Stimulated activated CD4-positive, alpha-beta T cell treated with anti-CD3 and anti-CD28 coated beads, Interleukin-4, amount 100 ng/mL, for 4 hours (primary cell): Measurements from ENCODE around the gene KCNE3.
"Not testable (repeated sequence)": the region's sequence is repeated elsewhere in the genome, so short reads cannot be mapped to it uniquely, and the experiment has no call there.

Experiments
- DNase-seq, 2 experiments: peaks; one replicate each; pipeline ENCODE4 v3.0.0-alpha.2; 2020

Gene KCNE3

DNA sequence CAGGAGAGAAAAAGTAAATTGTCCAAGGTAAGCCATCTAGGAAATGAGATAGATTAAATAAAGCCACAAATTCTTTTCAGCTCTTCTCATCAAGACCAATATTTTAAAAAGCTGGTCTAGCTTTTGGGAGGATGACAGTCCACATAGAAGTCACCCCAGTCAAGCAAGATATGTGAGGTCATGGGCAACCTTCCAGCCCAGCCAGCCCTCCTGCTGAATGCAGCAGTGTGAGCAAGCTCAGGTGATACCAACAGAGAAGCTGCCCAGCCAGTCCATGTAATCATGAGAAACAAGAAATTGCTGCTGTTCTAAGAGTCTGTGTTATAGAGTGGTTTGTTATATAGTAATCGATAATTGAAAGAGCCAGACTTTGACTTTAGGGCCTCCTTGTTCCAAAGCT lies 28.7 kb downstream of the KCNE3 start:
- DNase-seq: no peak

DNA sequence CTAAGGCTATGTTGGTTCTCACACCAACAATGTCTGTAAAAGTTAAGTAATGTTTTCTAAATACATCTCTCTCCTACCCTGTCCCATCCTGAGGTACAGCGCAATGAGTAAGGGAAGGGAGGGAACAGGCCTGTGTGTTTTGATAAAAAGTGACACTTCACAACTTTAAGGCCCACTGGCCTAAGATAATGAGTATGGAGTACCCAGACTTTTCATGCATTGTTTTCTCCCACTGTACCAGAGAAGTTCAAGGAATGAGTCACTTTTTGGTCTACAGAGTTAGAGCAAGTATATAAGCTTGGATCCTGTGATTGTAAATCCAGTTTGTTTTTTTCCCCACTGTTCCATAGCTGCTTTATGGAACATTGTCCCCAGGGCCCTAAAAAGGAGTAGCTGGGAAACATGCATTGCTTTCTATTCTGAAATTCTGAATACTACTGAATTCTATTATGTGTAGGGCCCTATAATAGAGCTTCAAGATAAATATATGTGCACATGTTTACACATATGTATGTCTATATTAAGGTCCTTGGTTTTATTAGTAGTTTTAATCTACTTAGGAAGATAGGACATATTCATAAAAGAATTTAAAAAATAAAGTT lies 29.8 kb downstream of the KCNE3 start:
- DNase-seq: no peak

DNA sequence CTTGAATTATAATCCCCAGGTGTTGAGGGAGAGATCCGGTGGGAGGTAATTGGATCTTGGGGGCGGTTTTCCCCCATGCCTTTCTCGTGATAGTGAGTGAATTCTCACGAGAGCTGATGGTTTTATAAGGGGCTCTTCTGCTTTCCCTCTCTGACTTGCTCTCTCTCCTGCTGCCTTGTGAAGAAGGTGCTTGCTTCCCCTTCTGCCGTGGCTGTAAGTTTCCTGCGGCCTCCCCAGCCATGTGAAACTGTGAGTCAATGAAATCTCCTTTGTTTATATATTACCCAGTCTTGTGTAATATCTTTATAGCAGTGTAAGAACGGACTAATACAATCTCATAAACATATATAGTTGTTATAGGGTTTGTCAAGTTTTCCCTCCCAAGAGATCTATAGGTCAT lies 32.8 kb downstream of the KCNE3 start:
- DNase-seq: no peak

DNA sequence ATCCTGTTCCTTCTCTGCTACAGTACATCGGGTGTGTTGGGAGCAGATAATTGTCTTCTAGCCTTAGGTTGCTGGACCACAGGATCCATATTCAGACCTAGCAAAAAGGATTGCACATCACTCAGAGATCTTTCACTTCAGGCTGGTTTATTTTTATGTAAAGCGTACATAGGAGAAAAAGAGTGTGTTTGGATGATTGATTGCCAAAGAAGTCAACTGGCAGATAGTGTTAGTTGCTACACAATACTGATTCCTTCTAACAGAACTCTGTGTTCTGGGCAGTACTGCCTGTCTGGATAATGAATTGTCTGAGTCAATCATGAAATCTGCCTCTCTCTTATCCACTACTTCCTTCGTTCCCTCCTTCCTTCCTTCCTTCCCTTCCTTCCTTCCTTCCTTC lies 38.1 kb downstream of the KCNE3 start:
- no peak for DNase-seq

DNA sequence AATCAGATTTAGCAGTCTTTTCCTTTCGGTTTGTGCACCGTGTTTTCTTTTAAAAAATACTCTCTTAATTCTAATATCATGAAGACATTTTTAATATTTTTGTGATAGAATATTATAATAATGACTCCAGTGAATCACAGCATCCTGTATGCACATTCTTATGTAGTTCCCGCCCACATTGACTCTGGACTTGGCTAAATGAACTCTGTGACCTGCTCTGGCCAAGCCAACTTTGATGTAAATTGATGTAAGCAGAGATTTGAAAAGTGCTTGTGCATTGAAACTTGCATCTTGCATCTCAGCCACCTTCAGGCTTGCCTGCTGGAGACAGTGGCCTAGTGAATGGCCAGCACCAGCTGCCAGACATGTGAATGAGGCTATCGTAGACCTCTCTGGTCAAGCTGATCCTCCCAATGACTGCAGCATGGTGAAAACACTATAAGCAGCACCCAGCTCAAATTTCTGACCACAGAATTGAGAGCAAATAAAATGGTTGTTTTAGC lies 39.9 kb downstream of the KCNE3 start:
- DNase-seq: no peak

DNA sequence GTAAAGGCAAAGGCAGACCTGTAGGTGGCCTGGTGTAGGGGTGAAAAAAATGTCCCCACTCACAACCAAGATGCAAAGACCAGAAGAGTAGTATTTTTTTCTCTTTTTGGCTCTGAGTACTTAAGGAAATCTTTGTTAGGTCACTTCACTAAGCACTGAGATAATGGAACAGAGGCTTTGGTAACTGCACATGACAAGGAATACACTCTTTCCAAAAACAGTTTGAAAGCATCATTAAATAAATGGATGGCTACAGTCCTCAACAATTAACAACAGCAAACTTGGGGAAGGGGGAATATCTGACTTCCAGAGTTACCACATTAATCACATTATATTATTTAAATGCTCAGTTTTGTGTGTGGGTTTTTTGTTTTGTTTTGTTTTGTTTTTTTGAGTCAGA lies 42.2 kb downstream of the KCNE3 start:
- no peak for DNase-seq

DNA sequence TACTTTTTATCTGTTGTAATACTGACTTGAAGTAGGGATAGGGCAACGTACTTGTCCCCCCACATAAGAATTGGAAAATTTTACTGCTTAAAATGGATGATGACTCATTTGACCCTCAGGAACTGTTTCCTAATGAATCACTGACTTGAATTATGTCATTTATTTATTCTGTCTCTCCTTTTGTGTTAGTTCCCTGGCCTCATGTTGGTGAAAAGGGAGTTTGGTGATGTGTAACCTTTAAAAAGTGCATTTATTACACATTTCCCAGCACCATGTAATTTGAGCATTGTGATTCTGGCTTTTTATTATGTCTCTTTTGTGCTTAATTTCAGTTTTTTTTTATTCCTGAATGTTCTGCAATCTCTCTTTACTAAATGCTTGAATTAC lies 48.8 kb downstream of the KCNE3 start:
- no peak for DNase-seq

DNA sequence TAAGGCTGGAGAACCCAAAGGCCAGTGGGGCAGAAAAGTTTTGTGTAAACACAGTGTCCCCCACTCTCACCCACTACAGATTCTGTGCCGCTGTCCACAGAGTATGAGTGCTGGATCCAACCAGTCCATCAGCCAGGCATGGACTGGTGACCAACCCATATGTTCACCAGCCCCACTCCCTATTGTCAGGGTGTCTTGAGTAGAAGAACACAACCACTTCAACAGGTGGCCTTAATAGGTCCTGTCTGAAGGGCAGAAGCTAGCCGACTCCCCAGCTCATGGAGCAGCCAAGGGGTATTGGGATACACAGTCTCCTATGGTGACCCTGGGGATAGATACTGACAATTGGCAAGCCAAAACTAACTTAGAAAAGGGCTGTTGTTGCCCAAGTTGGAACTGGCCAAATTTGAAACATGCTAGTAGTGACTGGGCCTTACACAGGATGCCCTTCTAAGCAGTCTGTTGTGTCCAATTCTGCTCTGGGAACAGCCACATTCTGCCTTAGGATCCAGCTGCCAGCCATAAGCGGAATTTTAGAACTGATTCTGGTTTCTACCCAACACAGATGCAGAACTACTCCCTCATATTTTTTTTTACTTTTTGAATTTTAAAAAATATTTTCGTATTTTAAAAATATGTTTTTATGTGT lies 49.4 kb downstream of the KCNE3 start:
- DNase-seq: no peak

DNA sequence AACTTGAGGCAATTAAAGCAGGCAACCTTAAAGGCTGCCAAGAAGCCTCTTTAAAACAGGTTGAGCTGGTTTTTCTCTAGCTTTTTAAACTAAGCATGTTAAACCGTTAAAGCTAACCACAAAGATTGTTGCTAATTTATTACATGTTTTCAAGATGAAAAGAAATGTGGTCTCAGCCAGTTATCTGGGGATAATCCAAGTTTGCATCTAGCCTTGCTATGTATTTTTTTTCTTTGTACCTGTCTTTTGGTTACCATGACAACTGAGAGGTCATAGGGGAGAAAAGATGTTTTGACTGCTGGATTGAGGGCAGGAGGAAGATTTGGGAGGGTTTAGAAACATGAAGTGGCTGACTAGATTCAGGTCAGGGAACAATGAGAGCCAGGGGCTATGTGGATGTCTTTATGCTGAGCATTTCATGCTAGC lies 50.0 kb downstream of the KCNE3 start:
- no peak for DNase-seq

DNA sequence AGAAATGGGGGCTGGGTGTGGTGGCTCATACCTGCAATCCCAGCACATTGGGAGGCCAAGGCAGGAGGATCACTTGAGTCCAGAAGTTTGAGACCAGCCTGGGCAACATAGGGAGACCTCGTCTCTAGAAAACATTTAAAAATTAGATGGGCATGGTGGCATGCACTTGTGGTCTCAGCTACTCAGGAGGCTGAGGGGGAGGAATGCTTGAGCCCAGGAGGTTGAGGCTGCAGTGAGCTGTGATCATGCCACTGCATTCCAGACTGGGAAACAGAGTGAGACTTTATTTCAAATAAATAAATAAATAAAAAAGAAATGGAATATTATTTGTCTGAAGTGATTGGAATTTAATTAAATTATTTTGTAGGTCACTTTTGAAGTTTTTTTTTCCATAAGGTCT lies 50.4 kb downstream of the KCNE3 start:
- not testable (repeated sequence) for DNase-seq

DNA sequence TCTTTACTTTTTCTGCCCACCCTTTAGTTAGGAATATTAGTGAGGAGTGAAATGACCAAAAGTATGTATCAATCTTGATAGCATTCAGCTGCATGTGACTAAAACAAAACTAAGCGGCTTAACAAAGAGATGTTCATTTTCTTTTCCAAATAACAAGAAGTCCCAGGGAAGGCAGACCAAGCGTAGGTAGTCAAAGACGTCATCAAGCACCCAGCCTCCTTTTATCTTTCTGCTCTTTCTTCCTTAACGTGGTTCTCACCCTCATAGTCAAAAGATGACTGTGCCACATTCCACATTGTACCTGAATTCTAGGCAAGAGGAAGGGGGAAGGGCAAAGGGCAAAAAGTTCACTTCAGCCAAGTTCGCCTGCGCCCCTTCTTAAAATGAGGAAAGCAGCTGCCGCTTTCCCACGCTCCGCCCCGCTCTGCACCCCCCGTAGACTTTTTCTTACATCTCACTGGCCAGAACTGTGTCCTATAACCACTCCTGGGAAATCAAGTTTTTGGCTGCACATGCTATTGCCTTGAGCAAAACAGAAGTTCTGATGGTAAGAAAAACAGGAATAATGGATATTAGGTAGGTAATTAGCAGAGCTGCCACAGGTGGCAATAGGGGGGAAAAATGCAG lies 54.5 kb downstream of the KCNE3 start:
- no peak for DNase-seq

DNA sequence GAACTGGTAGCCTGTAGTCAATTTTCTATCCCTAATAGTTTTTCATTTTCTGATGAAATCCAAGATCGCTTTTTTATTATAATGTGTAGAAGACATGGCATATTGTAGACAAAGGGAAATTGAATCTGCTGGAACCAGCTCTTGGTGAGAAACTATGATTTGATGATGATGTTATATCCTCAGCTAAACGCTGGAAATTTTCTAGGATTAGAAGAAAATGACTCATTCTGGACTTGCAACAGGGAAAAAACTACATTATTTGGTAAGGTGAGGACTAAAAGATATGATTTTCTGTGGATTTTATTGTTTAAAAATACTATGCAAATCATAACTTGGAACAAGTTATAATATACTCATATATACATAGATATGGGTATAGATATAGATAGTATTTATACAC lies 55.0 kb downstream of the KCNE3 start:
- DNase-seq: no peak

DNA sequence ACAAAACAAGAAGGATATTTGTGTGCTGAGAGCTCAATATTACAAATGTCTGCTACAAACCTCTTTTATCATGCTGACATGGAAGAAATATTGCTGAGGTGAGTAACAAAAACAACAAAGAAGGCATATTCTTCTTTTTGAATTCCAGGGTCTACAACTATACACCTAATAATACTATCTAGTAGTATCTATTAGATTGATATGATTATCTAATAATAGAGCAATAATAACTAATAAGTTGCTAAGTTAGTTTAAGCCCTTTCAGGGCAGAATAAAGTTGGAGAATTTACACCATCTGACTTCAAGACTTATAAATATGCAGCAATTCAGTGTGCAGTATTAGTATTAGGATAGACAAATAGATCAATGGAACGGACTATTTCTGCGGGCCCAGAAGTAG lies 57.7 kb downstream of the KCNE3 start:
- DNase-seq: no peak
